ENCODE results near the gene TMEM248.
A peak's percentile ranks its signal among the peaks of the same experiment; 100 is the strongest.
"Not testable (repeated sequence)": the region's sequence is repeated elsewhere in the genome, so short reads cannot be mapped to it uniquely, and the experiment has no call there.

Gene TMEM248, protein sequence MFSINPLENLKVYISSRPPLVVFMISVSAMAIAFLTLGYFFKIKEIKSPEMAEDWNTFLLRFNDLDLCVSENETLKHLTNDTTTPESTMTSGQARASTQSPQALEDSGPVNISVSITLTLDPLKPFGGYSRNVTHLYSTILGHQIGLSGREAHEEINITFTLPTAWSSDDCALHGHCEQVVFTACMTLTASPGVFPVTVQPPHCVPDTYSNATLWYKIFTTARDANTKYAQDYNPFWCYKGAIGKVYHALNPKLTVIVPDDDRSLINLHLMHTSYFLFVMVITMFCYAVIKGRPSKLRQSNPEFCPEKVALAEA

DNA sequence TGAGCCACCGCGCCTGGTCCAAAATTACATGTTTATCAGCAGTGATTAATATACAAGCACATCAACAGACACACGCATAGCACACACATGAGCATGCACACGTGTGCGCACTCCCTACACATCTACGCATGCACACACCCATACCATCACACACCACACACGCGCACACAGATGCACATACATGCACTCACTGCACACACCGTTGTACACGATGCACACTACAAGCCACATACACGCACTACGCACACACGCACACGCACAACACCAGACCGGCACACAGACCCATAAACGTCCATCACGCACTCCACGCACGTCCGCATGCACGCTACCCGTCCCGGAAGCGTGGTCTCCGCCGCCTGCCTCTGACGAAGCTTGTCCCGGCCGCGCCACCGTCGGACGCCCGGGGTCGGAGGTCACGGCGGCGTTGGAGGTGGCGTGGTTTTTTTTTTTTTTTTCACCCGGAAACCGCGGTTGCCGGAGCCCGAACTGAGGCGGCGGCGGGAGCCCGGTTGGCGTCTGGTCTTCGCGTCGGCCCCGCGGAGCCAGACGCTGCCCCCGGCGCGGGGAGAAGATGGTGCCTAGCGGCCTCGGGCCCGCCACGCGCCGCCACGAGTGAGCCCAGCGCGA, at the start of gene TMEM248:
TMEM248 (plus strand) TSS at position 457 of the 627 bp plus-strand sequence. CDS start 20,641 bp downstream, outside the sequence.
- DNase-seq, result peak; percentile 85

DNA sequence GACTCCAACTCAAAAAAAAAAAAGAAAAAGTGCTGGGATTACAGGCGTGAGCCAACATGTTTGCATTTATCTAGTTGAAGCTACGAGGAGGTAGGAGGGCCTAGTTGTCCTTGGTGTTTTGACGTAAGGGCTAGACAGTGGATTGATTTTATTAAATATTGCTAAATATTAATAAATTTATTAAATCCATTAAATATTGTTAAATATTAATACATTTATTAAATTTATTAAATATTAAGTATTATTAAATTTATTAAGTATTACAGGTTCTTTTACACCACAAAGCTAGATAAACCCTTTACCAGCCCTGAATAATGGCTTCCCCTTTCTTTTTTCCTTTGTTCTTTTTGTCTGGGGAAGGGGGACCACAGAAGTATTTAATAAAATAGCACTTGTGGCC, 47.5 kb upstream of the TMEM248 start:
- no peak for DNase-seq

DNA sequence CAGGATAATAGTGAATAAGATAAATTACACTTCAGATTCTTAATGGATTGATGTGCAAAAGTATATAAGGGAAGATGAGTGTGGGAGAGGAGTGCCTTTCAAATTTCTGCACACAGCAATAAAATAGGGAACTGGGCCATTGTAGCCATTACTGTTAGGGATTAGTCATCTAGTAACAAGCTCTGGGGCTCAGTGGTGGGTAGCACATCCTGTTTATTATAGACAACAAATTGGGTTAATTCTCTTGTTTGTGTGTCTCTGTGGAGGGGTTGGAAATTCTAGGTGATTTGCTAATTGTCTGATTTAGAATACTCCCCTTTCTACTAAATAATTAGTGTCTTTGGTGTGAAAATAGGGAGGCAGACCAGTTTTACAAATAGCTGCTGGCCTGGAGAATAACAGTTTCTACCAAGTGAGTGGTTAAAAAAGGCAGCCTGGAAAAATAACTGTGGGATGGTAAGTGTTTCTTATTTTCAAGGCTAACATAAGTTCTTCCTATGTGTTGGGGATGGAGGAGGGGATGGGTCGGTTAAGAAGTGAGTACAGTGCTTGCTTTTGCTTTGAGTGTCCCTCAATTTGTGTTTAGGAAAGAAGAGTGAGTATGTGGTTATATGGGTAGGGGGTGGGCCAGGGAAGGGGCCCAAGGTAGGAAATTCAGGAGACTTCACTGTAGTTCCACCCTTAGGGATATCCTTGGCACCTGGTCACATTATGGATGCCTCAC, 43.3 kb upstream of the TMEM248 start:
- DNase-seq, result no peak

DNA sequence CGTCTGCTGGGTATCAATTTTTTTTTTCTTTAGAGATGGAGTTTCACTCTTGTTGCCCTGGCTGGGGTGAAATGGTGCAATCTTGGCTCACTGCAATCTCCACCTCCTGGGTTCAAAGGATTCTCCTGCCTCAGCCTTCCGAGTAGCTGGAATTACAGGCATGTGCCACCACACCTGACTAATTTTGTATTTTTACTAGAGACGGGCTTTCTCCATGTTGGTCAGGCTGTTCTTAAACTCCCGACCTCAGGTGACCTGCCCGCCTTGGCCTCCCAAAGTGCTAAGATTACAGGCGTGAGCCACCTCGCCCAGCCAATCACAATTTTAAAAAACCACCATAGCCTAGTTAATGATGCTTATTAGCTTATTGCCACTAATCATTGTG, 42.7 kb upstream of the TMEM248 start:
- DNase-seq, result not testable (repeated sequence)

DNA sequence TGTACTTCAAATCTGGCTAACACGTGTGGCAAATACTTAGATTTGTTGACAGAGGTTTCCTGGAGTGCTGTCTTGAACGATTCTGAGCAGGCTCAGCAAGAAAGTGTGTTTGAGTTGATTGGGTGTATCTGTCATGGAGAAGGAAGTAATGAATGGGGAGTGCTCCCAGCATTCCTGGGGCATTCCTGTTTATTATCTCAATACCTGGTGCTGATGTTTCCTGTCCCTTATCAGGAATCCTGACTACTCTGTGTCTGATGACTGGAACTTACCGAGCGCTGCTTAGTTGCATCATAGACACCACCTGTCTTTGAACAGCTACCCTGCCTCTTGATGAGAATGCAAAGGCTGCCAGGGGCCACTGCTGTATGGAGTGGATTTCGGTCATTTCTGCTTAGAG, 41.0 kb upstream of the TMEM248 start:
- no peak for DNase-seq

DNA sequence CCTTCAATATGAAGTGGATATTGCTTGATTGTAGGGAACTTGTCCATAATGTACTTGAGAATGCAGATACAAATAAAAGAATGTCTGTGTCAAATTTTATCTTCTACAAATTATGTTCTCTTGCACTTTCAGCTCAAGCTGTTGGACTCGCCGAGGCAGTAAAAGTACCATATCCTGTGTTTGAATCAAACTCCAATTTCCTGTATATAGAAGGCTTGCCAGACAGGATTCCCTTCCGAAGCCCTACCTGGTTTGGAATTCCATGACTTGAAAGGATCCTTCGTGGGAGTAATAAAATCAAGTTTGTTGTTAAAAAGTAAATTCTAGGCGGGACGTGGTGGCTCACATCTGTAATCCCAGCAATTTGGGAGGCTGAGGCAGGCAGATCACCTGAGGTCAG, 40.4 kb upstream of the TMEM248 start:
- DNase-seq, result not testable (repeated sequence)

DNA sequence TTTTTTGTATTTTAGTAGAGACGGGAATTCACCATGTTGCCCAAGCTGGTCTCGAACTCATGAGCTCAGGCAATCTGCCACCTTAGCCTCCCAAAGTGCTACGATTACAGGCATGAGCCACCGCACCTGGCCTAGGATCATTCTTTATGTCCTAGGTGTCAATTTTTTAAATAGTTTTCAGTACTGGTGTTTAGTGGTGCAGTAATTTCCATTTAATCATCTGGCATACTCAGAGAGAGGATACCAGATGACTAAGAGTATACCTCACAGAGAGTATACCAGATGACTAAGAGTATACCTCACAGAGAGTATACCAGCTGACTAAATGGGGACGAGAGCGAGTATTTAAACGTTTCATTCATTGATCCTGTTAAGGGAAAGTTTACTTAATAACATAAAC, 37.3 kb upstream of the TMEM248 start:
- no peak for DNase-seq

DNA sequence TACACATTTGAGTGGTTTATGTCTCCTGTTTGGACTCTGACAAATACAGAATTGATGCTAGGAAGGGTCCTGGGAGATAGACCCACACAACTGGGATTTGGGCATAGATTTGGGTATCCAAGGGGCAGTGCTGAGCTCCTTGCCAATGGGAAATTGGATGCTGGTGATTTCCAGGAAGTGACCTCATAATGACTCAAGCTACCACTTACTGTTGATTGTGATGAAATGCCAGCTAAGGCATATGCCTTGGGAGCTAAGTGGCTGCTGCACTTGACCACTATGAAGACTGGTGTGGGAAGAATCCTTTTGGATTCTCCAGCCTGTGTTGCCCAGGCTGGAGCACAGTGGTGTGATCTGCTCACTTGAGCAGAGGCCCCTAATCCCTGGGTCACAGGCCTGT, 36.5 kb upstream of the TMEM248 start:
- DNase-seq, result not testable (repeated sequence)

DNA sequence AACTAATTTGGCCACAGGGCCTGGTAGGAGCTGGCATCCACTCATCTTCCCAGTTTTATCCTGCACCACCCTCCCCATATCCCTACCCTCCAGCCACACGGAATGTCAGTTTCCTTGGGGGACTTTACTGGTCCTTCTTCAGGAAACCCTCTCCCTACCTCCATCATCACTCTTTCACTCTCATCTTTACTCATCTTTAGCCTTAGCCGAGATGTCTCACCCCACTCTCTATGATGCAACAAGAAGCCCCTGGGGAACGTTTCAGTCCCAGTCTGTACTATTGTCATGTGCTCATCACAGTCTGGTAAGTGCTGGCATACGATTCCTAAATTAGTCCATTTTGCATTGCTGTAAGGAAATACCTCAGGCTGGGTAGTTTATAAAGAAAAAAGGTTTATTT, 34.9 kb upstream of the TMEM248 start:
- DNase-seq, result no peak

DNA sequence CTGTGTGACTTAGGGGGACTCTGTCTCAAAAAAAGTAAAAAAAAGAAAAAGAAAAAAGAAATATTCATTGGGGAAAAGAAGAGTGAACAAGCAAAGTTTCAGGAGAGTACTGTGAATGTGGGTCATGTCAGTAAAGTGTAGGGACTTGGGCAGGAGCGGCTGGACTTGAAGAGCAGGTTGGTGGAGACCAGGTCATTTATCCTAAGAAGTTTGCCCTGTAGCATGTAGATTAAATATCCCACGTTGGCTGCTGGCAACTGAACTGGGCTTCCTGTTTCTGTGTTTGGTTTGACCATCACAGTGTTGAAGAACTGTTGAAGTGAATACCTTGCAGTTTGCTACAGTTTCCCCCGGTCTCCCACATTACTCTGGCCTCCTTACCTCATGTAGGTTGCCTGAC, 32.8 kb upstream of the TMEM248 start:
- not testable (repeated sequence) for DNase-seq

DNA sequence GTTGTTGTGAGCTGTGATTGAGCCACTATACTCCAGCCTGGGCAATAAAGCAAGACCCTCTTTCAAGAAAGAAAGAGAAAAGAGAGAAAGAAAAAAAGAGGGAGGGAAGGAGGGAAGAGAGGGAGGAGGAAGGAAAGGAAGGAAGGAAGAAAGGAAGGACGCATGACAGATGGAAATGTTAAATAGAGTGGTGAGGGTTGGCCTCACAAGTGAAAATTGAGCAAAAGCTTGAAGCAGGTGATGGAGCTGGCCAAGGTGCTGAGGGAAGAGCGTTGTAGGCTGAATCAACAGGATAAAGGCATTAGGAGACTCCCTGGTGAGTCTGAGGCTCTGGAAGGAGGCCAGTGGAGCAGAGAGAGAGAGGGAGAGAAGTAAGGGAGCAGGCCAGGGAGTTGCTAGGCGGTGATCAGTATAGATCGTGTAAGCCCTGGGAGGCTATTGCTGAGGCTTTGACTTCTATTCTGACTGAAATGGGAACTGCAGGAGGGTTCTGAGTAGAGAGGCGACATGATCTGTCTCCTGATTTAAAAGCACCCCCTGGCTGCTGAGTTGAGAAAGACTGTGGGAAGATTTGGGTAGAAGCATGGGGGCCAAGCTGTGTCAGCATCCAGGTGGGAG, 26.5 kb upstream of the TMEM248 start:
- DNase-seq, result no peak

DNA sequence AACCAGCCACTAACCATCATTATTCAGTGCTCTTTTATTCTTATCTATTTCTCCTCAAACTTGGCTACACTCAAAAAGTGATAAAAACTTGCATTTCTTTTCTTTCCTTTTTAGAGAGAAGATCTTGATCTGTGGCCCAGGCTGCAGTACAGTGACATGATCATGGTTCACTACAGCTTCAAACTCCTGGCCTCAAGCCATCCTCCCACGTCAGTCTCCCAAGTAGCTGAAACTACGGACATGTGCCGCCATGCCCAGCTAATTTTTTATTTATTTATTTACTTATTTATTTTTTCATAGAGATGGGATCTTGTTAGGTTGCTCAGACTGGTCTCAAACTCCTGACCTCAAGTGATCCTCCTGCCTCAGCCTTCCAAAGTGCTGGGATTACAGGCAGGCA, 24.6 kb upstream of the TMEM248 start:
- no peak for DNase-seq

DNA sequence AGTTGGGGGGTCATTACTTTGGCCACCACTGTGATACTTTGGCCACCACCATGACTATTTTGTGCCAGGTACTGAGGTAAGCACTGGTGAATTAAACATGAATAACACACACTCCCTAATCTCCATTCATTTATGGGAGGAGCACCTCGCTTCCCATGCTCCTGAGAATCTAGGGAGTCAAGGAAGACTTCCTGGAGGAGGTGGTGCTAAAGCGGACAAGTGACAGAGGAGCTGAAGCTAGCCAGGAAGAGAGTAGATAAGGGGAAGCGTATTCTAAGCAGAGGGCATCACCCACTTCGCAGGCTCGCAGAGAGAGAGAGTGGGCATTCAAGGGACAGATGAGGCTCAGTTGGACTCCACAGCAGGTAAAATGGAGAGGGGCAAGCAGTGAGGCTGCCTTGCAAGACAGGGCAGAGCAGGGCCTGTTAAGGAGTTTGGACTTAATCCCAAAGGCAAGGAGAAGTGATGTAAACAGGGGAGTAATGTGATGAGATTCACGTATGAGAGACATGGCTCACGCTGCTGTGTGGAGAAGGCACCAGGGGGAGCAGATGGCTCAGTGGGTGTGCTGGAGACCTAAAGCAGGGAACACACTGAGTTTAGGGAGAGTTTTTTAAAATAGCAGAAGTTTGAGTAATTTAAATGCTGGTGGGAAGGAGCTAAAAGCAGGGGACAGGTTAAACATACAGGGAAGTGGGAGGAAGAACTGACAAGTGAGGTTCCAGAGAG, 21.3 kb upstream of the TMEM248 start:
- DNase-seq, result no peak

DNA sequence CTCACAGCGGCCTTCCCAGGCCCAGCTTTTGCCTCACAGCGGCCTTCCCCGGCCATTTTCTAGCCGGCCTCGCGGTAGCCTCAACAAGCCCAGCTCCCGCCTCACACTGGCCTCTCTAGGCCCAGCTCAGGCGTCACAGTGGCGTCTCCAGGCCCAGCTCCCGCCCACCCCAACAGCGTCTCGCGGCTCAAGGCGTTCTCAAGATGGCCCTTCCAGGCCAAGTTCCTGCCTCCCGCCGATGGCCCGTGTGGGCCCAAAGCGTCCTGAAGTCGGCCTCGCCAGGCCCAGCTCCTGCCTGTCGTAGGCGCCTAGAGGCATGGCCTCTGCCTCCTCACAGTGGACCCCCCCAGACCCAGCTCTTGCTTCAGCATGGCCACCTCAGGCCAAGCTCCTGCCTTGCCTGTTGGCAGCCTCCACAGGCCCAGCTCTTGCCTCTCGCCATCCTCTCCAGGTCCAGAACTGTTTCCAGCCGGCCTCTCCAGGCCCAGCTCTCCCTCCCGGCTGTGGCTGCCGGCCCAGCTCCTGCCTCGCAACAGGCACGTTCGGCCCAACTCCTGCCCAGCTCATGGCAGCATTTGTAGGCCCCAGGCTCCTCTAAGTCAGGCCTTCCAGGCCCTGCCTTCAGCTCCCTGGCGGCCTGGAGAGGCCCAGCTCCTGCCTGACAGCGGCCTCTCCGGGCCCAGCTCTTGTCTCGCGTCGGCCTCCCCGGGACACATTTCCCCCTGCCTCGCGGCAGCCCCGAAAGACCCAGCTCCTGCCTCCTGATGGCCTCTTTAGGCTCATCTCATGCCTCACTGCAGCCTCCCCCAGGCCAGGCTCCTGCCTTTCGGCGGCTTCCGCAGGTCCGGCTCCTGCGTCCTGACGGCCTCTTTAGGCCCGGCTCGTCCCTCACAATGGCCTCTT, 18.8 kb upstream of the TMEM248 start:
- DNase-seq, result no peak

DNA sequence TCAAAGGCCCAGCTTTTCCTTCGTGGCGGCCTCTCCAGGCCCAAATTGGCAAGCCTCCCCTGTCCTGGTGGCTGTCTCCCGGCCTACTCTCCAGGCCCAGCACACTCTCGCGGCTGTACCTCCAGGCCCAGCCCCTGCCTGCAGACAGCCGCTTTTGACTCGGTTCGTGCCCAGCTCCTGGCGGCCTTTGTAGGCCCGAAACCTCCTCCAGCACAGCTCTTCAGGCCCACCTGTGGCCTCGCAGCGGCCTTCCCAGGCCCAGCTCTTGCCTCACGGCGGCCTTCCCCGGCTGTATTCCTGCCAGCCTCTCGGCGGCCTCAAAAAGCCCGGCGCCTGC, 18.2 kb upstream of the TMEM248 start:
- DNase-seq, result no peak

DNA sequence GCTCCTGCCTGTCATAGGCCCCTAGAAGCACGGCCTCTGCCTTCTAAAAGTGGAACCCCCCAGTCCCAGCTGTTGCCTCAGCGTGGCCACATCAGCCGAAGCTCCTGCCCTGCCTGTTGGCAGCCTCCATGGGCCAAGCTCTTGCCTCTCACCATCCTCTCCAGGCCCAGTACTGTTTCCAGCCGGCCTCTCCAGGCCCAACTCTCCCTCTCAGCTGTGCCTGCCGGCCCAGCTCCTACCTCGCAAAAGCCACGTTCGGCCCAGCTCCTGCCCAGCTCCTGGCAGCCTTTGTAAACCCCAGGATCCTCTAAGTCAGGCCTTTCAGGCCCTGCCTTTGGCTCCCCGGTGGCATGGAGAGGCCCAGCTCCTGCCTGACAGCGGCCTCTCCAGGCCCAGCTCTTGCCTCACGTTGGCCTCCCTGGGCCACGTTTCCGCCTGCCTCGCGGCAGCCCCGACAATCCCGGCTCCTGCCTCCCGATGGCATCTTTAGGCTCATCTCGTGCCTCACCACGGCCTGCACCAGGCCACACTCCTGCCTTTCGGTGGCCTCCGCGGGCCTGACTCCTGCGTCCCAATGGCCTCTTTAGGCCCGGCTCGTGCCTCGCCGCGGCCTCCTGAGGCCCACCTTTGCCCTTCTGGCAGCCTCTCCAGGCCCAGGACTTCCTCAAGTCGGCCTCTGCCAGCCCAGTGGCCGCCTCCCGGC, 17.5 kb upstream of the TMEM248 start:
- DNase-seq, result no peak

DNA sequence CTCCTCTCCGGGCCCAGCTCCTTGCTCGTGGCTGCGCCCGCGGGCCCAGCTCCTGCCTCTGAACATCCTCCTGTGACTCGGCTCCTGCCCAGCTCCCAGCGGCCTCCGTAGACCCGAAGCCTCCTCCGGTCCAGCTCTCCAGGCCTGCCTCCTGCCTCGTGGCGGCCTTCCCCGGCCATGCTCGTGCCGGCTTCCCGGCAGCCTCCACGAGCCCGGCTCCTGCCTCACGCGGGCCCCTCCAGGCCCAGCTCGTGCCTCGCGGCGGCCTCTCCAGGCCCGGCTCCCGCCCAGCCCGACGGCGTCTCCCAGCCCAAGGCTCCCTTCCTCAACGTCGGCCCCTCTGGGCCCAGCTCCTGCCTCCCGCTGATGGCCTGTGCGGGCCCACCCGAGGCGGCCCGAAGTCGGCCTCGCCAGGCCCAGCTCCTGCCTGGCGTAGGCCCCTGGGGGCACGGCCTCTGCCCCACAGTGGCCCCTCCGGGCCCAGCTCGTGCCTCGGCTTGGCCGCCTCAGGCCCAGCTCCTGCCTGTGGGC, 16.9 kb upstream of the TMEM248 start:
- no peak for DNase-seq

DNA sequence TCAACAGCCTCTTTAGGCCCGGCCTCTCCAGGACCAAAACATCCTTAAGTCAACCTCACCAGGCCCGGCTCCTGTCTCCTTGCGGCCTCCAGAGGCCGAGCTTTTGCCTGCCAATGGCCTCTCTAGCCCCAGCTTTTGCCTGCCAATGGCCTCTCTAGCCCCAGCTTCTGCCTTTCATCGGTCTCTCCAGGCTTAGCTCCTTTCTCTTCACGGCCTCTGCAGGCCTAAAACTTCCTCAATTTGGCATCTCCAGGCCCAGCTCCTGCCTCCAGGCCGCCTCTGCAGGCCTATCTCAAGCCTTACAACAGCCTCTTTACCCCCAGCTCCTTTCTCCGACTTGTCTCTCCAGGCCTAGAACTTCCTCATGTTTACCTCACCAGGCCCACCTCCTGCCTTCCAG, 15.7 kb upstream of the TMEM248 start:
- DNase-seq, result no peak

DNA sequence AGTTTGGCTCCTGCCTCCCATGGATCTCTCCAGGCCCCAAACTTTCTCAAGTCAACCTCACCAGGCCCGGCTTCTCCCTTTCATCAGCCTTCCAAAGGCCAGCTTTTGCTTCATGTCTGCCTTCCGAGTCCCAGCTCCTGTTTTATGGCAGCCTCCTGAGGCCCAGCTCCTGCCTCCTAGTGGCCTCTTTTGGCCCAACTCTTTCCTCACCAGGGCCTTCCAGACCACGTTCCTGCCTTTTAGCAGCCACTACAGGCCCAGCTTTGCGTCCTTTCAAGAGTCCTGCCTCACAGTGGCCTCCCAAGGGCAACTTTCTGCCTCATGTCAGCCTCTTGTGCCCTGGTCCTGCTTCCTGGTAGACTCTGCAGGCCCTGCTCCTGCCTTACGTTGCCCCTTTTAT, 15.3 kb upstream of the TMEM248 start:
- DNase-seq, result no peak

DNA sequence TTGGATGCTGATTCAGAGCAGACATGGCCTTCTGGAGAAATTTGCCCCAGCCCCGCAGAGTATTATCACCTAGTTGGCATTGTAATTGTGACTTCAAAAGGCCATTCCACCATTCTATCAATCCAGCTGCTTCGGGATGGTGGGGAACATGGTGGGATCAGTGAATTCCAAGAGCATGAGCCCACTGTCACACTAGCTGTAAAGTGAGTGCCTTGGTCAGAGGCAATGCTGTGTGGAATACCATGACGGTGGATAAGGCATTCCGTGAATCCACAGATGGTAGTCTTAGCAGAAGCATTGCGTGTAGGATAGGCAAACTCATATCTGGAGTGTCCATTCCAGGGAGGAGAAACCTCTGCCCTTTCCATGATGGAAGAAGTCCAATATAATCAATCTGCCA, 13.3 kb upstream of the TMEM248 start:
- DNase-seq, result no peak

DNA sequence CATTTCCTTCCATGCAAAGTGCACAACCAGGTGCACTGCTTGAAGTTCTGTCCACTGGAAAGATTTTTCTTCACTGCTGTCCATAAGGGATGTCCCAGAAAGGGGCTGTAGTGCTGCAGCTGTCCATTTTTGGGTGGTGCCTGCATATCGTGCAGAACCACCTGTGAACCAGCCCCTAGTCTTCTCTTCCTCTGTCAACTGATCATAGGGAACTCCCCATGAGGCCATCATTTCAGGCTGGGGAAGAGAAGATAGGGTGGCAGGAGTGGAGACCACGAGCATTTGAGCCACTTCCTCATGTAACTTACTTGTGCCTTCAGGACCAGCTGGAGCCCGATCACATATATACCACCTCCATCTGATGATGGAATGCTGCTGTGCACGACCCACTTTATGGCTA, 12.4 kb upstream of the TMEM248 start:
- DNase-seq, result not testable (repeated sequence)

Measured in activated CD4-positive, alpha-beta T cell treated with anti-CD3 and anti-CD28 coated beads for 1 hour (primary cell).